Activated naive CD4-positive, alpha-beta T cell treated with Interleukin-2 at 50 U/mL for 16 hours (primary cell): Measurements from ENCODE around the gene UBE3B.

Experiments used
- DNase-seq: peaks from one replicate; pipeline ENCODE4 v3.0.0-alpha.2; 2020

UBE3B gene

GRCh38 chr12:109532721-109533486, 55.5 kb downstream of the UBE3B start:
- no peak for DNase-seq

- DNase-seq, result no peak
These were observed 56.0 kb downstream of the UBE3B start for GRCh38 chr12:109533487-109533740.

GRCh38 chr12:109534456-109534855, 57.0 kb downstream of the UBE3B start:
- no peak for DNase-seq

- no peak for DNase-seq
These were observed 57.9 kb downstream of the UBE3B start for GRCh38 chr12:109535231-109535862.

GRCh38 chr12:109535863-109536250, 58.4 kb downstream of the UBE3B start:
- no peak for DNase-seq

GRCh38 chr12:109537136-109537535, 59.7 kb downstream of the UBE3B start:
- DNase-seq, result no peak

GRCh38 chr12:109538191-109538863, 60.9 kb downstream of the UBE3B start:
- no peak for DNase-seq

- no peak for DNase-seq
These were observed 62.1 kb downstream of the UBE3B start for GRCh38 chr12:109539508-109539907.

GRCh38 chr12:109540526-109541412, 63.3 kb downstream of the UBE3B start:
- DNase-seq, result no peak

GRCh38 chr12:109541413-109541726, 63.9 kb downstream of the UBE3B start:
- no peak for DNase-seq

- no peak for DNase-seq
These were observed 64.6 kb downstream of the UBE3B start for GRCh38 chr12:109542014-109542413.

- no peak for DNase-seq
These were observed 65.4 kb downstream of the UBE3B start for GRCh38 chr12:109542876-109543275.

- DNase-seq, result no peak
These were observed 67.6 kb downstream of the UBE3B start for GRCh38 chr12:109544955-109545531.

- no peak for DNase-seq
These were observed 68.4 kb downstream of the UBE3B start for GRCh38 chr12:109545826-109546225.

GRCh38 chr12:109547286-109547685, 69.9 kb downstream of the UBE3B start:
- DNase-seq, result no peak

- no peak for DNase-seq
These were observed 70.8 kb downstream of the UBE3B start for GRCh38 chr12:109548258-109548657.

GRCh38 chr12:109549613-109550270, 72.3 kb downstream of the UBE3B start:
- DNase-seq, result no peak

- DNase-seq, result no peak
These were observed 72.8 kb downstream of the UBE3B start for GRCh38 chr12:109550281-109550680.

GRCh38 chr12:109551108-109551507, 73.7 kb downstream of the UBE3B start:
- DNase-seq, result no peak

GRCh38 chr12:109552971-109553370, 75.5 kb downstream of the UBE3B start:
- no peak for DNase-seq

GRCh38 chr12:109553483-109553882, 76.0 kb downstream of the UBE3B start:
- DNase-seq, result no peak

- DNase-seq, result no peak
These were observed 76.6 kb downstream of the UBE3B start for GRCh38 chr12:109553906-109554500.
